HG03108 (cell line): ENCODE measurements around the gene EVA1A.

Source experiments
- ATAC-seq: cut with Tn5 transposase; IDR thresholded peaks from one replicate; pipeline ENCODE4 v1.9.1; 2021; ENCODE audit warnings: moderate library complexity; ENCODE audit not compliant: unreplicated experiment

The EVA1A gene

GRCh38 chr2:75545387-75545786 is 15.4 kb downstream of the EVA1A start:
- no peak for ATAC-seq

DNA sequence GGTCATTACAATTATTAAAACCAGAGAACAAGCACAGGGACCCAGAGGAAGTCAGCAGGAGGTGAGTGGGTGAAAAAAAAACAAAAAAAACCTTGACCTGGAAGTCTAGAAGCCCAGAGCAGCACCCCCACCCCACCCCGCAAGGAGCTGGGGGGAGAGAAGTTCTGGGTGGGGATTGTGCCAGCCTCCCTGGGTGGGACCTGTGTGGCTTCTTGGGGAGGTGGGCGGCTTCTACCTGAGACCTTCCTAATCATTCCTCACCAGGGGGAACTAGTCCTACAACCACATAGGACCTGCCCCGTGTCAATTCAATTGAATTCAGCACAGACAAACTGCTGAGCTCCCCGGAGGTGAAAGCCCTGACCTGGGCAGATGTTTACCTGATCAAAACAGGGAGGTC is 17.3 kb downstream of the EVA1A start:
- no peak for ATAC-seq

GRCh38 chr2:75541430-75541829 is 19.3 kb downstream of the EVA1A start:
- no peak for ATAC-seq

DNA sequence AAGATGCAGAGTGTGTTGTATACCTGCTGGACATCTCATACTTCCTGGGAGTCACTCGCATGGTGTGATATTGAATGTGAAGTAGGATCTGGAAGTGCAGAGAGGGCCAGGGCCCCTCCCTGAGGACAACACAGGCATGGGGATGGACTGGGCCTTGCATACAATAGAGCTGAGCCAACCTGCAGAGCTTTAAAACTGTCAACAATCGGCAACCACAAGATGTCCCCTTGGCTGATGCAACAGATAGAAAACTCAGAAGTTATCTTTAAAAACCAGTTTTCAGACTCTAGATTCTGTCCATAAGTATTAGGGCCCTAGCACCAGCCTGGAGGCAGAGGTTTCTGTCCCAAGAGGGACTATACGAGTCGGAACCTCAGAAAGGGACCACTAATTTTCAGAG is 19.7 kb downstream of the EVA1A start:
- ATAC-seq = no peak

- no peak for ATAC-seq
Observed at GRCh38 chr2:75539955-75540716, 20.6 kb downstream of the EVA1A start.

DNA sequence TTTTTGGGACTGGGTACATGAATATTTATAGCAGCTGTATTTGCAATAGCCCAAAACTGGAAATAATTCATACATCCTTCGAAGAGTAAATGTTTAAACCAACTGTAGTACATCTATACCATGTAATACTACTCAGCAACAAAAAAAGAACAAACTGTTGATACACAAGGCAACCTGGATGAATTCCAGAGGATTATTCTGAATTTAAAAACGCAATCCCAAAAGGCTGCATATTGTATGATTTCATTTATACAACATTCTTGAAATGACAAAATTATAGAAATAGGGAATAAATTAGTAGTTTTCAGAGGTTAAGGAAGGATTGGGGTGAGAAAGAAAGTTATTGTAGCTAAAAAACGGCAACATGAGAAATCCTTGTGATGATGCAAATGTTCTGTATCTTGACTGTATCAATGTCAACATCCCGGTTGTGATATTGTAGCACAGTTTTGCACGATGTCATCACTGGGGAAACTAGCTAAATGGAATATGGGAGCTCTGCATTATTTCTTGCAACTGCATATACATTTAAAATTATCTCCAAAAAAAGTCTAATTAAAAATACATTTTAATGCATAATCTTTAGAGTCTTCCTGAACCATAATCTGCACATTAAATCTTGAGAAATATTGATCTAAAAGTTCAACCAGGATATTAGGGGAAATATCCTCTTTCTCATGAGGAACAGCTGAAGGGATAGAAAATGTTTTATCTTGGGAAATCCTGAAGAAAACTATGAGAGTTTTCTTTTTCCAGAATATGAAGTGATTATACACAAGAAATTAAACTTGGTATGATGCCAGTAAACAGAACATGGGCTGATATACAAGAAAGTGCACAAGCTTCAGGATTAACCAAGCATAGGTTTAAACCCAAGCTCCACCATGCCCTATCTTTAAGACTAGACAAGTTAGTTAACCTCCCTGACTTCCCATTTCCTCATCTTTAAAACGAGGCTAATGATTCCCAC is 21.9 kb downstream of the EVA1A start:
- ATAC-seq = no peak

- no peak for ATAC-seq
Observed at GRCh38 chr2:75537658-75538057, 23.1 kb downstream of the EVA1A start.

GRCh38 chr2:75533135-75533534 is 27.6 kb downstream of the EVA1A start:
- ATAC-seq = no peak

GRCh38 chr2:75532488-75532887 is 28.3 kb downstream of the EVA1A start:
- ATAC-seq = no peak

DNA sequence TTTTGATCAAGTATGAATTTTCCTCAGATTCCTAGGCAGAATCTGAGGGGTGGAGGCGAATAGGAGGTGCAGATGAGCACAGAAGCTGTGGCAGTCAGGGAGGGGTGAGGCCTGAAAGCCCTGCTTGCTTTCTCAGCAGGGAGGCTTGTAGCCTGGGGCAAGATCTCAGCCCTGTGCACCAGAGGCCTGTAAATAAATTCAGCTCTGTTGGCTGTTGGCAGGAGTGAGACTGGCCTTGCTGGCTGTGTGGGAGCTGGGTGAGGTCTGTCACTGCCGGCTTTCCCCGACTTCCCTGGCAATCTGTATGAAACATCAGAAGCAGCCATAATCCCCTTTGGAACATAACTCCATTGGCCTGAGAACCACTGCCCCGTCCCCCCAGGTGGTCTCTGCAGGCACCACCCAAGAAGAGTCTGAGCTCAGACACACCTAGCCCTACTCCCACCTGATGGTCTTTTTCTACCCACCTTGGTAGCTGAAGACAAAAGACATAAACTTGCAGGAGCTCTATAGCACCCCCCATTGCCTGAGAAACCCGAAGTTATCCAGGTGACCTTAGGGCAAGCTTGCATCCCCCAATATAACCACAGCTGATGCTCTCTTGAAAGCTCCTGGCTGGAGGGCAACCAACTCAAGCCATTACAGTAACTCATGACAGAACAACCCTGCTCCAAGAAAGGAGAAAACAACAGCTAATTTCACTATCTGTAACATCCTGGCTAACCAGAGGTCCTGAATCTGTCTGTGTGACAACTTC is 32.3 kb downstream of the EVA1A start:
- no peak for ATAC-seq

DNA sequence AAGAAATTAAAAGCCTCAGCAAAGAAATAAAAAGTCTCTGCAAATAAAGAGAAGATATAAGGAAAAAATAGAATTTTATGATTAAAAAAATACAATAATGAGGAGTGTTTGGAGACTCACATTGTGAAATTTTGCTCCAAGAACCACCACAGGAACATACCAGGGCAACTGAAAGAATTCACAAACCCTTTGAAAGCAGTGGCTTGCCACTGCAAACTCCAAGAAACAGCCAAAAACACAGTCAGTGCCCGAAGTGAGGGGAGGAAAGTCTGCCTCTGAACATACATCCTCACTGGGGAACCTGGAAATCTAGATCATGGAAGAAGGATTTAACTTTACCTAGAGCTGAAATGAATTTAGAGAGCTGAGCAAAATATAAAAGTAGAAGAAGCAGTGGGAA is 33.1 kb downstream of the EVA1A start:
- ATAC-seq = no peak

DNA sequence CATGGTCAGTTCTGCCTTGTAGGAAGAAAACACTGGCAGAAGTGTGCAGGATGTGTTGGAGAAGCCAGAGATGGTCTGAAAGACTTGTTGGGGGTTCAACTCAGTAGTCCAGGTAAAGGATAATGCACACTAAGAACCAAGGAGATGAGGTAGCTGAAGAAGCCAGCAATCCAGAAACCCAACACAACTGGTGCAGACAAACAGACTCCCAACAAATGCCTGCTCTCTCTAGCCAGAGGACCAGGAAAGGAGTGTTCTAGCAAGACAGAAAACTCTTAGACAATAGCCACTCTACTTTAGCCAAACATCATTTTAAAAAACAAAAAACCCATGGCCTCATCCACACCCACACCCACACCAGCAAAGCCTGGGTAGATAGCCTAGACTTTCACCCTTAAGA is 33.9 kb downstream of the EVA1A start:
- no peak for ATAC-seq

DNA sequence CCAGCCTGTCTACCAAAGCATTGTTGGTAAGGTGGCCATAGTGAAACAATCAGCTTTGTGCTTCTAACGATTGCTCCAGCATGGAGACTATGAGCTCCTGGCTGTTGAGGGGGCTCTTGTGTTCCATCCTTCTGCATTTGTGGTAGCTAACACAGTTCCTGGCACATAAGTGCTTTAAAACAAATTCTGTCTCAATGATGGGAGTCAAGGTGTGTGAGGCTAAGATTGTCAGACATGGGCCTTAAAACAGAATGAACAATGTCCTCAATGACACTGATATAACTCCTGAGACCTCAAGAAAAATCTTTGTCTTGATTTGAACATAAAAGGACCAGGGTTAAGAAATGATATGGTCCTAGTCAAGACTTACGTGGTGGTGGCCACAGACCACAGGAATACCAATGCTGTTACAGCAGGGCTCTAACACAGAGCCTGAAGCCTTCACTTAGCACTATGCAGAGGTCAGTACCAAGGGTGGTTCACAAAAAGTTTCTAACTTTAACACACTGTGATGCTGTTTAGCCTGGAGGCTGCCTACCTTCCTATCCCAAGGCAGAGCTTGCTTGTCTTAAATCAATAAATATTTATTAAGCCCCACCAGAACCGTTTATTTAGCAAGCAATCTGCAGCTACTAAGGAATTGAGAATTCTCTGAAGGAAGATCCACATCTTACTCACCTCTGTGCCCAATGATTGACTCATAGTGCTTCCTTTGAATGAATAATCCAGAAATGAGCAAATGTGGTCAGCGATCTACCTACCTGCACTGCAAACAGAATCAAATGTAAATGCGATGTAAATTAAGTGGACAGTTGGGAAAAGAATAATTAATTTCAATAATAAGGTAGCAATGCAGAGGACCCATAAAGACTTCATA is 35.1 kb downstream of the EVA1A start:
- no peak for ATAC-seq

DNA sequence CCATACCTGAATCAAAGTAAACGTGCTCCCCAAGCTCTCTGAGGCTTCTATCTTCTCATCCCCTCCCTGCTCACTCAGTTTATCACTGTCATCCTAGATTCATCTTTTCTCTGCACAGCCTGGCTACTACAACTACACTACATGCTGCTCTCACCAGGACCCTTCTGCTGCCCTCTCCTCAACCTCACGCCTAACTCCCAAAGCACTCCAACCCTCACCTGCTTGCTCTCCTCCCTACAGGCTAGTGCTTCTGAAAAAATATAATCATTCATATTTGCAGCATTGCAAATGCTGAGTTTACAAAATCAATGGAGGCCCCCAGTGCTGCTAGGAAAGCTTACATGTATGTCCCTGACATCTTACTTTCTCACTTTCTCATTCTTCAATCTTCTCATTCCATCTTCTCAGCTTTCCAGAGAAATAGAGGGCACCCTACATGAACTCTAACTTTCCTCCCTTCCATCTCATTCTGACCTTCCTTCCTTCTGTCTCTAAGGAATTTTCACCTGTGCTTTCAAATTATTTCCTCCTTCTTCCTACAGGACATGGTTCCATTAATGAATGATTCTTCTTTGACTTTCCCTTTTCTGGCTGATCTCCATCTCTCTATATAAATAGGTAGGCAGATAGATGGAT is 36.3 kb downstream of the EVA1A start:
- no peak for ATAC-seq

GRCh38 chr2:75523313-75524275 is 37.1 kb downstream of the EVA1A start:
- peak; percentile 58 for ATAC-seq

DNA sequence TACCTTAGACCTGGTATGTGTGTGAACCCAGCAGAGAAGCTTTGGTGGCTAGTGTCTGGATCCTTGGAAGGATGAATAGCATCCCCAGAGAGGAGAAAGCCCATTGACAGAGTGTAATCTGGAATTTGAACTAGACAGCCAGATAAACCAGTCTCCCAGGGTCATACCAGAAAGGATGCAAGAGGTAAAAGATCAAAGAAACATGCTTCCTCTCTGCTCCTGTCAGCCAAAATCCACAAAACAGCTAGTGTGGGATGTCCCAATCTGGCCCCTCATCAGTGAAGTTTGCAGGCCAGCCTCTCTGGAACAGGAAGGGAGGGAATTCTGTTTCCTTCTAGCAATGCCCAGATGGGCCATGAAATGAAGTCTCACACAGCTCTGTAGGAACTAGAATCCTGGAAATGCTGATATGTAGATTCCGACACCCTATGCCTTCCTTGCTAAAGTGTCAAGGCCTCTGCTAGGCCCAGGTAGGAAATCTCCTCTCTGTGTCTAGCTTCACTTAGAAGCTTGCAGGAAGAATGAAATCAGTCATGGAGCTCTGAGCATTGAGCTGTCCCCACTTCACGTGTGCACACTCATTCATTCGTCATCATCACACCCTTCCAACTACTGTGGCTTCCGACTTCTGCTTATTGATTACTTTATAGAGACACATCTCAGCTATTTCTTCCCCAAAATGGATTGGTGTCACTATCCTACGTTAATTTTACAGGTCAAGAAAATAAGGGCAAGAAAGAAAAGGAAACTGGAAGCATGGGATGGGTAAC is 38.0 kb downstream of the EVA1A start:
- no peak for ATAC-seq

GRCh38 chr2:75521225-75521872 is 39.4 kb downstream of the EVA1A start:
- no peak for ATAC-seq
